K562 (cell line): ENCODE results near the gene ADCY5. TPM values are rescaled to one million over a fixed set of nuclear protein-coding genes. Genes with fewer than 3 reads are reported as not detected.
A peak's percentile ranks its signal among the peaks of the same experiment; 100 is the strongest.

Source experiments
- ATAC-seq: fragments of 200-7000 bp; cut with Tn5 transposase; 3 replicates; pipeline ENCODE4 v1.9.1; 2020; ENCODE audit warnings: moderate library complexity
- BruUV-seq: library from RNA; stranded (reverse); fragments of 400-500 nt; replicated peaks from 2 replicates; lab custom pipeline; 2021; lab: Mats Ljungman, UMichigan
- CTCF ChIA-PET: fragments of 300-600 bp; formaldehyde crosslinking; extraction: SDS; loops from one replicate; lab custom pipeline; 2021; ENCODE audit warnings: low intra/inter-chr PET ratio; lab: Yijun Ruan, JAX
- POLR2A ChIA-PET: fragments of 300-600, 350-650 bp; sonication (Branson Sonifier 250); formaldehyde crosslinking; extraction: SDS; loops from one replicate; lab custom pipeline; 2021; ENCODE audit warnings: antibody characterized with exemption, inconsistent platforms; lab: Yijun Ruan, JAX
- DNase-seq, 4 experiments: peaks; one replicate each; pipeline versions ENCODE4 v3.0.0 to v3.0.0-alpha.2; 2011 to 2018; ENCODE audit warnings: low spot score in 3 of 4, mixed read lengths in 3 of 4; ENCODE audit errors: extremely low read depth in 1 of 4
- FAIRE-seq: peaks from 2 replicates; lab custom pipeline; 2011; peaks lifted over from hg19 to GRCh38; lab: Jason Lieb, UNC
- H2AFZ ChIP-seq: 2 replicates; pipeline ENCODE4 v1.6.0; 2011; ENCODE audit warnings: low read depth, low read length, control low read depth, inconsistent platforms
- H3K27ac ChIP-seq: fragments of 200-600 bp; 3 replicates; pipeline ENCODE4 v1.8.0; 2011; ENCODE audit warnings: low read depth, mild to moderate bottlenecking, control low read depth, inconsistent platforms, low read length, moderate library complexity, mixed read lengths; ENCODE audit errors: extremely low read depth
- H3K27me3 ChIP-seq, 2 experiments: fragments of 300-600 bp in 1 of 2; 2 replicates in 1 of 2; 3 replicates in 1 of 2; pipeline versions ENCODE4 v1.6.0 to v1.8.0; 2011; ENCODE audit warnings: inconsistent platforms in 2 of 2, low read length in 2 of 2, mild to moderate bottlenecking in 1 of 2, mixed read lengths in 1 of 2, moderate library complexity in 1 of 2; ENCODE audit not compliant: control insufficient read depth in 2 of 2, insufficient read depth in 2 of 2
- H3K36me3 ChIP-seq: fragments of 300-600 bp; 3 replicates; pipeline ENCODE4 v1.8.0; 2011; ENCODE audit warnings: mild to moderate bottlenecking, low read length, inconsistent platforms; ENCODE audit not compliant: control insufficient read depth, insufficient read depth
- H3K4me1 ChIP-seq, 2 experiments: fragments of 200-600 bp in 1 of 2; replicated peaks in 1 of 2; 2 replicates in 1 of 2; 3 replicates in 1 of 2; pipeline versions ENCODE4 v1.5.1 to v1.8.0; 2011; ENCODE audit warnings: inconsistent platforms in 2 of 2, low read length in 2 of 2, mild to moderate bottlenecking in 1 of 2, mixed read lengths in 1 of 2, moderate library complexity in 1 of 2; ENCODE audit not compliant: control insufficient read depth in 2 of 2, insufficient read depth in 2 of 2
- H3K4me2 ChIP-seq: 2 replicates; pipeline ENCODE4 v1.6.1; 2011; ENCODE audit warnings: low read length, control low read depth, inconsistent platforms, mixed read lengths; ENCODE audit not compliant: insufficient read depth
- H3K4me3 ChIP-seq: fragments of 200-600 bp; sonication (generic), shearing (Covaris generic); 2 replicates; pipeline ENCODE4 v1.5.1; 2016; ENCODE audit warnings: control low read depth, inconsistent platforms
- H3K79me2 ChIP-seq: fragments of 200-600 bp; 3 replicates; pipeline ENCODE4 v1.8.0; 2011; ENCODE audit warnings: low read length, inconsistent platforms; ENCODE audit not compliant: control insufficient read depth, insufficient read depth
- H3K9ac ChIP-seq, 2 experiments: 2 replicates each; pipeline versions ENCODE4 v1.6.0 to v1.6.1; 2011; ENCODE audit warnings: low read depth in 2 of 2, low read length in 2 of 2, control low read depth in 1 of 2, inconsistent platforms in 1 of 2, mild to moderate bottlenecking in 1 of 2, mixed read lengths in 1 of 2; ENCODE audit not compliant: insufficient read depth in 1 of 2
- H3K9me1 ChIP-seq: one replicate; pipeline ENCODE4 v1.6.0; 2011; ENCODE audit warnings: inconsistent platforms, mild to moderate bottlenecking, low read length, moderate library complexity; ENCODE audit not compliant: control insufficient read depth, insufficient read depth
- H3K9me3 ChIP-seq: replicated peaks from 2 replicates; pipeline ENCODE4 v1.5.1; 2011; ENCODE audit warnings: low read depth, low read length, inconsistent platforms; ENCODE audit not compliant: control insufficient read depth, insufficient read depth
- H4K20me1 ChIP-seq: replicated peaks from 2 replicates; pipeline ENCODE4 v1.6.1; 2011; ENCODE audit warnings: low read length, inconsistent platforms, mixed read lengths; ENCODE audit not compliant: control insufficient read depth, insufficient read depth
- ATF4 ChIP-seq: fragments of 450-650 bp; formaldehyde crosslinking; IDR thresholded peaks from 2 replicates; pipeline ENCODE4 v1.4.0; 2022; ENCODE audit warnings: mild to moderate bottlenecking, moderate library complexity
- BCOR ChIP-seq: fragments of 450-650 bp; IDR thresholded peaks from 2 replicates; pipeline ENCODE4 v1.6.1; 2016
- BHLHE40 ChIP-seq: IDR thresholded peaks from 2 replicates; pipeline ENCODE4 v1.6.1; 2011; ENCODE audit warnings: low read length, improper control_type of control experiment
- CTCF ChIP-seq, 3 experiments: IDR thresholded peaks in 2 of 3; conservative IDR thresholded peaks in 1 of 3; 2 replicates each; pipeline ENCODE4 v1.5.1; 2011 to 2012; ENCODE audit warnings: low read length in 3 of 3, mild to moderate bottlenecking in 3 of 3, control low read depth in 2 of 3, improper control_type of control experiment in 1 of 3, inconsistent platforms in 1 of 3, low read depth in 1 of 3, mixed read lengths in 1 of 3, moderate library complexity in 1 of 3; ENCODE audit not compliant: insufficient read depth in 2 of 3
- FOXA1 ChIP-seq: fragments of 450-650 bp; IDR thresholded peaks from 2 replicates; pipeline ENCODE4 v1.6.1; 2016; ENCODE audit warnings: mild to moderate bottlenecking, borderline replicate concordance
- HDAC6 ChIP-seq: IDR thresholded peaks from 2 replicates; pipeline ENCODE4 v1.6.1; 2012; ENCODE audit warnings: low read depth, mild to moderate bottlenecking, control low read depth, inconsistent platforms, low read length, moderate library complexity
- JUN ChIP-seq, 2 experiments: sonication (generic) in 1 of 2; formaldehyde crosslinking in 1 of 2; IDR thresholded peaks; 2 replicates each; pipeline versions ENCODE4 v1.6.1 to v1.8.0; 2012 to 2022; ENCODE audit warnings: borderline replicate concordance in 2 of 2, mild to moderate bottlenecking in 2 of 2, improper control_type of control experiment in 1 of 2, low read depth in 1 of 2, low read length in 1 of 2, missing genetic modification reagents in 1 of 2
- MEF2D ChIP-seq: conservative IDR thresholded peaks from 2 replicates; pipeline ENCODE4 v1.6.1; 2016; ENCODE audit warnings: low read depth, missing genetic modification characterization, missing compliant biosample characterization
- NFE2 ChIP-seq: IDR thresholded peaks from 2 replicates; pipeline ENCODE4 v1.6.1; 2014; ENCODE audit warnings: antibody characterized with exemption, low read depth
- NR0B1 ChIP-seq: fragments of 450-650 bp; IDR thresholded peaks from one replicate; pipeline ENCODE4 v1.6.1; 2018; ENCODE audit warnings: mild to moderate bottlenecking, moderate library complexity; ENCODE audit not compliant: partially characterized antibody
- POLR2AphosphoS5 ChIP-seq: IDR thresholded peaks from 2 replicates; pipeline ENCODE4 v1.6.1; 2011; ENCODE audit warnings: mild to moderate bottlenecking, low read depth, low read length, moderate library complexity; ENCODE audit not compliant: control insufficient read depth, insufficient read depth
- SIN3A ChIP-seq, 2 experiments: fragments of 150-350 bp in 1 of 2; IDR thresholded peaks; 2 replicates each; pipeline ENCODE4 v1.6.1; 2011 to 2016; ENCODE audit warnings: borderline replicate concordance in 2 of 2, low read depth in 2 of 2, low read length in 2 of 2, mild to moderate bottlenecking in 2 of 2, moderate library complexity in 2 of 2; ENCODE audit not compliant: control insufficient read depth in 1 of 2
- SMAD4 ChIP-seq: fragments of 250-450 bp; sonication (Bioruptor Pico); conservative IDR thresholded peaks from 2 replicates; pipeline ENCODE4 v1.8.0; 2021; ENCODE audit warnings: inconsistent platforms, mild to moderate bottlenecking, moderate library complexity
- SMARCA5 ChIP-seq: fragments of 450-650 bp; IDR thresholded peaks from 2 replicates; pipeline ENCODE4 v1.6.1; 2016
- TAF1 ChIP-seq: IDR thresholded peaks from 2 replicates; pipeline ENCODE4 v1.6.1; 2011; ENCODE audit warnings: mild to moderate bottlenecking, low read length, moderate library complexity; ENCODE audit not compliant: insufficient read depth, control insufficient read depth, severe bottlenecking; ENCODE audit errors: extremely low read depth
- ZBED1 ChIP-seq: IDR thresholded peaks from 2 replicates; pipeline ENCODE4 v1.6.1; 2014
- ZNF77 ChIP-seq: fragments of 250-450 bp; sonication (Bioruptor Pico); IDR thresholded peaks from 2 replicates; pipeline ENCODE4 v1.5.0; 2020
- WGBS: fragments of 100-300 bp; shearing (Covaris generic); methylation state at CpG from one replicate; pipeline ENCODE4 v1.1.6; 2016; ENCODE audit warnings: low coverage, mixed read lengths; ENCODE audit not compliant: insufficient coverage; ENCODE audit errors: missing lambda C conversion rate; 5-methylcytosine and 5-hydroxymethylcytosine counted together
- in situ Hi-C: fragments of 300-500 bp; cut with MboI; formaldehyde crosslinking; loops from 4 replicates; pipeline ENCODE4 v1.15.0; 2018; ENCODE audit warnings: inconsistent platforms, mixed read lengths
- intact Hi-C: fragments of 100-400 bp; cut with micrococcal nuclease; formaldehyde crosslinking; loops from 2 replicates; pipeline ENCODE4 v1.14.2; 2022
- polyA plus RNA-seq, 8 experiments: library from polyadenylated mRNA; depleted of rRNA in 4 of 8; stranded (reverse) in 5 of 8; unstranded in 3 of 8; fragments of >200 nt; fragmentation: Nextera tagmentation in 2 of 8; fragmentation: Illumina TruSeq in 1 of 8; extraction: Ambion mirVana in 2 of 8; extraction: Trizol in 1 of 8; gene quantifications; 2 replicates each; pipeline versions ENCODE4 v1.2.1 to v1.2.3, GENCODE V29; 2011 to 2014; ENCODE audit warnings: inconsistent platforms in 1 of 8, missing spikeins in 1 of 8
- total RNA-seq, 7 experiments: library from RNA; depleted of rRNA in 6 of 7; stranded (reverse); fragments of >200 nt in 6 of 7; fragmentation: Illumina TruSeq in 2 of 7; extraction: Trizol in 2 of 7; gene quantifications; 2 replicates each; pipeline versions ENCODE4 v1.2.1 to v1.2.3, GENCODE V29; 2011 to 2021; ENCODE audit warnings: low replicate concordance in 1 of 7

Gene ADCY5
- total and polyA plus RNA-seq, 9 of the 15 experiments (the other 6 are each of a cell fraction or from before 2014, with no cell fraction given) = under 0.01 TPM; not detected in 8

- no peak overlapping the region for H3K9ac ChIP-seq
These were observed 178.1 kb downstream of the ADCY5 start for GRCh38 chr3:123270818-123271217.

GRCh38 chr3:123267821-123268220 lies 181.1 kb downstream of the ADCY5 start:
- H2AFZ ChIP-seq = no peak overlapping the region
- H3K4me2 ChIP-seq = no peak overlapping the region
- FAIRE-seq = no peak
- H3K4me1 ChIP-seq = no peaks in the 10 kb centered on the region; a peak in 1 of 5 replicates
- no peaks in the 10 kb centered on the region for H3K27me3 ChIP-seq
- no peak overlapping the region for H3K27ac ChIP-seq
- H3K9ac ChIP-seq = no peak overlapping the region
- CTCF ChIA-PET = no interaction called here
- H3K79me2 ChIP-seq = no peaks in the 10 kb centered on the region
- ATAC-seq = peak; percentile 64; the same call in 2 of the 3 replicates
- no peak overlapping the region for H3K4me3 ChIP-seq
- intact Hi-C loops (loop anchor here (10.0 kb wide), 1 partner anchor 233 kb away; no protein-coding TSS in a partner anchor), in situ Hi-C loops (no loop called here)
- POLR2A ChIA-PET = no interaction called here
- WGBS = 0% methylated on average over 2 of the region's 2 CpGs
- BruUV-seq = no TSS peak
- no peaks in the 10 kb centered on the region for H3K9me1 ChIP-seq
- no peaks in the 10 kb centered on the region for H3K36me3 ChIP-seq
- DNase-seq = peak in 2 of 4 experiments; percentile 27 to 50
- no peaks in the 10 kb centered on the region for H3K9me3 ChIP-seq
- H4K20me1 ChIP-seq = no peaks in the 10 kb centered on the region
- TF ChIP-seq FOXA1 (no peak), SIN3A (IDR thresholded peaks at IDR 0.05; ENCODE audit: borderline replicate concordance in 2 of 2, control insufficient read depth in 1 of 2, low read depth in 2 of 2, low read length in 2 of 2) (no peak), NR0B1 (no peak), BCOR (no peak), CTCF (IDR thresholded peaks at IDR 0.05 in 2 of 3, conservative IDR thresholded peaks at IDR 0.05 in 1 of 3; ENCODE audit: insufficient read depth in 2 of 3, low read depth in 1 of 3, low read length in 3 of 3) (peak in 1 of 3 experiments; percentile 32; a peak in 1 of 6 replicates), ATF4 (CRISPR knock-in tag) (no peak)

More at GRCh38 chr3:123270818-123271217, 178.1 kb downstream of the ADCY5 start:
- H3K36me3 ChIP-seq = no peaks in the 10 kb centered on the region
- H3K4me2 ChIP-seq = no peak overlapping the region
- H3K9me3 ChIP-seq = no peaks in the 10 kb centered on the region
- in situ Hi-C loops (no loop called here), intact Hi-C loops (no loop called here)
- WGBS = 90% methylated on average over 2 of the region's 2 CpGs
- POLR2A ChIA-PET = no interaction called here
- no peaks in the 10 kb centered on the region for H3K27me3 ChIP-seq
- CTCF ChIA-PET = no interaction called here
- no peak overlapping the region for H2AFZ ChIP-seq
- no peaks in the 10 kb centered on the region for H3K79me2 ChIP-seq
- TF ChIP-seq POLR2AphosphoS5 = no peak
- no peak for TF ChIP-seq MEF2D (tag)
- TF ChIP-seq TAF1 = no peak
- TF ChIP-seq NFE2 = no peak
- TF ChIP-seq SMAD4 (CRISPR knock-in tag) = no peak
- no peak for TF ChIP-seq HDAC6
- TF ChIP-seq ZBED1 = no peak
- TF ChIP-seq ZNF77 (CRISPR knock-in tag) = no peak
- TF ChIP-seq BHLHE40 = no peak
- TF ChIP-seq JUN (IDR thresholded peaks at IDR 0.05; ENCODE audit: borderline replicate concordance, low read depth, low read length) = no peak
- no peak for TF ChIP-seq JUN (CRISPR knock-in tag; IDR thresholded peaks at IDR 0.05; ENCODE audit: borderline replicate concordance)
- no peak for TF ChIP-seq SMARCA5
- ATAC-seq = no peak
- H3K9me1 ChIP-seq = no peaks in the 10 kb centered on the region
- BruUV-seq = no TSS peak
- H4K20me1 ChIP-seq = no peaks in the 10 kb centered on the region
- no peak overlapping the region for H3K4me3 ChIP-seq
- no peak for FAIRE-seq
- H3K4me1 ChIP-seq = no peaks in the 10 kb centered on the region
- no peak overlapping the region for H3K27ac ChIP-seq
- no peak for DNase-seq
